ENCODE measurements around the gene VASN.
A peak's percentile ranks its signal among the peaks of the same experiment; 100 is the strongest.
"Not testable (repeated sequence)": the region's sequence is repeated elsewhere in the genome, so short reads cannot be mapped to it uniquely, and the experiment has no call there.

Gene VASN

GRCh38 chr16:4337540-4338088 is 34.0 kb upstream of the VASN start:
- DNase-seq (ENCODE audit: low read depth): no peak

- no peak for DNase-seq (ENCODE audit: low read depth)
These were observed 33.5 kb upstream of the VASN start for GRCh38 chr16:4338125-4338582.

- no peak for DNase-seq (ENCODE audit: low read depth)
These were observed 32.8 kb upstream of the VASN start for GRCh38 chr16:4338712-4339299.

- DNase-seq (ENCODE audit: low read depth): no peak
These were observed 32.2 kb upstream of the VASN start for GRCh38 chr16:4339455-4339854.

- DNase-seq (ENCODE audit: low read depth): no peak
These were observed 31.7 kb upstream of the VASN start for GRCh38 chr16:4339909-4340308.

- no peak for DNase-seq (ENCODE audit: low read depth)
These were observed 31.2 kb upstream of the VASN start for GRCh38 chr16:4340443-4340842.

GRCh38 chr16:4341250-4341649 is 30.4 kb upstream of the VASN start:
- no peak for DNase-seq (ENCODE audit: low read depth)

- no peak for DNase-seq (ENCODE audit: low read depth)
These were observed 28.5 kb upstream of the VASN start for GRCh38 chr16:4342866-4343744.

- not testable (repeated sequence) for DNase-seq (ENCODE audit: low read depth)
These were observed 27.2 kb upstream of the VASN start for GRCh38 chr16:4344300-4344982.

- DNase-seq (ENCODE audit: low read depth): no peak
These were observed 26.4 kb upstream of the VASN start for GRCh38 chr16:4344983-4345835.

- no peak for DNase-seq (ENCODE audit: low read depth)
These were observed 25.5 kb upstream of the VASN start for GRCh38 chr16:4345836-4346781.

- DNase-seq (ENCODE audit: low read depth): no peak
These were observed 24.6 kb upstream of the VASN start for GRCh38 chr16:4347010-4347409.

- DNase-seq (ENCODE audit: low read depth): no peak
These were observed 23.7 kb upstream of the VASN start for GRCh38 chr16:4347765-4348509.

- DNase-seq (ENCODE audit: low read depth): no peak
These were observed 22.3 kb upstream of the VASN start for GRCh38 chr16:4349332-4349731.

- DNase-seq (ENCODE audit: low read depth): no peak
These were observed 21.3 kb upstream of the VASN start for GRCh38 chr16:4350365-4350786.

GRCh38 chr16:4350787-4351659 is 20.6 kb upstream of the VASN start, which contains the start of gene PAM16:
Gene PAM16 (minus strand): TSS chr16:4351321. CDS start chr16:4351234, 87 bp downstream.
- peak; percentile 94 for DNase-seq (ENCODE audit: low read depth)

GRCh38 chr16:4351880-4352279 is 19.8 kb upstream of the VASN start:
- DNase-seq (ENCODE audit: low read depth): no peak

GRCh38 chr16:4352843-4353242 is 18.8 kb upstream of the VASN start:
- no peak for DNase-seq (ENCODE audit: low read depth)

- DNase-seq (ENCODE audit: low read depth): no peak
These were observed 18.0 kb upstream of the VASN start for GRCh38 chr16:4353675-4354074.
